Subcutaneous adipose tissue (tissue), 4 donors: Measurements from ENCODE around the gene PCMT1. TPM values are rescaled to one million over a fixed set of nuclear protein-coding genes. Genes with fewer than 3 reads are reported as not detected.

Experiments
- CTCF ChIP-seq: fragments of 450-650 bp; IDR thresholded peaks from one replicate; pipeline ENCODE4 v1.5.1; 2016; ENCODE audit warnings: low read depth, mild to moderate bottlenecking, control low read depth, antibody characterized with exemption, moderate library complexity
- total RNA-seq, 4 donors: library from RNA; depleted of rRNA; stranded (reverse); fragments of >200 nt; gene quantifications; one replicate each; pipeline ENCODE4 v1.1.0, GENCODE V29; 2016

PCMT1 gene
- 100 to 1,000 TPM in 2 of 4 donors, 10 to 100 TPM in 2; 76.1 to 128 (median 101) TPM for total RNA-seq

GRCh38 chr6:149749594-149750135, at the start of gene PCMT1:
Gene PCMT1 (plus strand): TSS chr6:149749741. CDS start chr6:149749902, 161 bp downstream.
- no peak for TF ChIP-seq CTCF

GRCh38 chr6:149701714-149702113, 47.8 kb upstream of the PCMT1 start:
- no peak for TF ChIP-seq CTCF

- TF ChIP-seq CTCF, result no peak
These were observed 37.8 kb upstream of the PCMT1 start for GRCh38 chr6:149711711-149712110.

GRCh38 chr6:149714442-149714841, 35.1 kb upstream of the PCMT1 start:
- TF ChIP-seq CTCF, result no peak

- no peak for TF ChIP-seq CTCF
These were observed 33.2 kb upstream of the PCMT1 start for GRCh38 chr6:149716181-149716963.

- no peak for TF ChIP-seq CTCF
These were observed 32.3 kb upstream of the PCMT1 start for GRCh38 chr6:149717255-149717587.

- no peak for TF ChIP-seq CTCF
These were observed 31.7 kb upstream of the PCMT1 start, which contains the start of gene LATS1 for GRCh38 chr6:149717588-149718458. Gene LATS1 (minus strand): TSS chr6:149718101. CDS start chr6:149702126, 15,975 bp downstream.
